Measurements from ENCODE around the gene ANKRD13A.
"Not testable (repeated sequence)": the region's sequence is repeated elsewhere in the genome, so short reads cannot be mapped to it uniquely, and the experiment has no call there.

Gene ANKRD13A

DNA sequence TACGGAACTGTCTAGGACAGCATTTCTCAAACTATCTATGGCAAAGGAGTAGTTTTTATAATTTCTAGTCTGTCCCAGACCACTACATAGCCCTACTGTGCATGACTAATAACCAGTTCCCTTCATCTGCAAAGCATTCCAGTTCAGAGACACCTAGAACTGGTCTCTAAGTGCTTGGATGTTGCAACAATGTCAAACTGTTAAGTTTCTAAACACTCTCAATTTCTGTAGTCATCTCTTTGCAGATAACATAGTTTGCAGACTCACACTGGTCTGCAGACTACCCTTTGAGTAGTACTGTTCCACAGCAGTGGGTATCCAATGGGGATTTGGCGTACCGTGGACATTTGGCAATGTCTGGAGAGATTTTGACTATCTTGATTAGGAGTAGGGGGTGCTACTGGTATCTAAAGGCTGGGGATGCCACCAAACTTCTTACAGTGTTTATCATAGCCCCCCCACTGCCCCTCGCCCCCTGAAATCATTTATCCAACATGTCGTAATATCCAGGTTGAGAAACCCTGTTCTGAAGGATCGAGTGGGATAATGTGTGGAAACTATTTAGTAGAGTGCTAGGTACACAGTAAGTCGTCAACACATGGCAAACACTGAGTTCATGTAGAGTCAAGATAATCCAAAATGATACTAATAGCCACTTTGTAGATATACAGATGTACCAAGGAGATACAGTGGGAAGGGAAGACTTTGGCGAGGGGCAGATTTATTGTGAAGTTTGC is 47.4 kb downstream of the ANKRD13A start:
- Histone ChIP-seq H3K9me3 (ENCODE audit: control insufficient read depth, insufficient read depth, low read length) (no peaks in the 10 kb centered on the region), H3K27me3 (ENCODE audit: control insufficient read depth, insufficient read depth, low read length) (no peaks in the 10 kb centered on the region), H3K4me3 (ENCODE audit: low read length) (no peak overlapping the region), H3K27ac (ENCODE audit: low read length) (no peak overlapping the region), H3K4me1 (ENCODE audit: control insufficient read depth, insufficient read depth, low read length) (no peaks in the 10 kb centered on the region), H3K36me3 (ENCODE audit: control insufficient read depth, insufficient read depth, low read length) (peaks cover 2% of the 10 kb centered on the region; the same call in 1 of the 2 replicates)
- DNase-seq (ENCODE audit: low read depth, low spot score): no peak
- WGBS (ENCODE audit: insufficient coverage, insufficient read length): no CpG with 5 or more reads among the region's 8 CpGs

GRCh38 chr12:110047297-110047940 is 48.2 kb downstream of the ANKRD13A start:
- H3K4me3 ChIP-seq (ENCODE audit: low read length): peak overlapping the region; percentile 75; the same call in 1 of the 2 replicates
- no peak for DNase-seq (ENCODE audit: low read depth, low spot score)
- WGBS (ENCODE audit: insufficient coverage, insufficient read length): no CpG with 5 or more reads among the region's 14 CpGs
- H3K27me3 ChIP-seq (ENCODE audit: control insufficient read depth, insufficient read depth, low read length): no peaks in the 10 kb centered on the region
- no peak overlapping the region for H3K27ac ChIP-seq (ENCODE audit: low read length)
- H3K9me3 ChIP-seq (ENCODE audit: control insufficient read depth, insufficient read depth, low read length): no peaks in the 10 kb centered on the region
- no peaks in the 10 kb centered on the region for H3K36me3 ChIP-seq (ENCODE audit: control insufficient read depth, insufficient read depth, low read length)
- H3K4me1 ChIP-seq (ENCODE audit: control insufficient read depth, insufficient read depth, low read length): no peaks in the 10 kb centered on the region

DNA sequence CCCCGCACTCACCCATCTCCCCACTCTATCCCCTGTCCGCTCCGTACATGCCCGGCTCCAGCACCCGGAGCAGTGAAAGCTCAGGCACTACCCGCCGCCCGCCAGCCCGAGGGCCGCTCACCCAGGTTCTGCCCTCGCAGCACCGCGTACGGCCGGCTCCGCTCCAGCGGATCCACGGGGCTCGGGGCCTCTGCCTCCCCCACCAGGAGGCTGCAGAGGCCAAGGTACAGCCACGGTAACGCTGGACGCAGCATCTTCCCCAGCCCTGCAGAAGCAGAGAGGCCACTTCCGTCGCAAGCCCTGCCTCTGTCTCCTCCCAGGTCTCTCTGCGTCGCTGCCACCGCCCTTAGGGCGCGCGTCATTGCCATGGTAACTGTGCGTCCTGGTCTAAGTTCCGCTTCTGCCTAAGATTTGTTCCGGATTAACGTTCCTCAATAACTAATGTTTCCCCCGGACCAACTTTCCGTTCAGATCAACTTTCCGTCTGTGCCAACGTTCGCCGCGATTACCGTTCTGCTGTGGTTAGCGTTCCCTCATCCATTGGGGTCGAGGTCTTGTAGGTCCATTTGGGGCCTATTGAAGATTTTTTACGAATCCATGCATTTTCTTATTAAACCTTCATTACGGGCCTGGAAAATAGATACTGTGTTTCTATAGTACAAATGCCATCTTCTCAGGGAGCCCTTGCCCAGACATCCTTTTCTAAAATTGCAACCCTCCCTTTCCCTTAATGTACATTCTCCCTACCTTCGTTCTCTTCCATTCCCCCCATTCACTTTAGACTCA is 49.2 kb downstream of the ANKRD13A start, which contains the start of gene C12orf76:
TSS of gene C12orf76 (minus strand) at position 281 of the 786 bp plus-strand sequence. CDS start at position 254, 27 bp downstream.
- Histone ChIP-seq H3K27me3 (ENCODE audit: control insufficient read depth, insufficient read depth, low read length) (no peaks in the 10 kb centered on the region), H3K27ac (ENCODE audit: low read length) (no peak within 1 kb of the TSS), H3K4me1 (ENCODE audit: control insufficient read depth, insufficient read depth, low read length) (no peaks in the 10 kb centered on the region), H3K4me3 (ENCODE audit: low read length) (peak within 1 kb of the TSS; percentile 75), H3K36me3 (ENCODE audit: control insufficient read depth, insufficient read depth, low read length) (no peaks in the 10 kb centered on the region), H3K9me3 (ENCODE audit: control insufficient read depth, insufficient read depth, low read length) (no peaks in the 10 kb centered on the region)
- DNase-seq (ENCODE audit: low read depth, low spot score): peak; percentile 91
- 100% methylated on average over 1 of the region's 47 CpGs for WGBS (ENCODE audit: insufficient coverage, insufficient read length)

DNA sequence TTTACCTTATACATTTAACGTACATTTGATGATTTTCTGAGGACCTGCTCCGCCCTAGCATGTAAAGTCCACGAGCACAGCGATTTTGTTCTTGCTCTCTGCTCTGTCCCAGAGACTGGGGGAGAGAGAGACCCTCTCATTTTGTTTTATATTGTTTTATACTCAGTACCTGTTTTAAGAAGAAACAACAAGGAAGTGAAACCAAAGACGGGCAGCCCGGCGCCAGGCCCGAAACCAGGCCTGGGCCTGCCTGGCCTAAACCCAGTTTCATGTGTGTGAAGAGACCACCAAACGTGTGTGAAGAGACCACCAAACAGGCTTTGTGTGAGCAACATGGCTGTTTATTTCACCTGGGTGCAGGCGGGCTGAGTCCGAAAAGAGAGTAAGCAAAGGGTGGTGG is 49.8 kb downstream of the ANKRD13A start:
- not testable (repeated sequence) for H3K4me3 ChIP-seq (ENCODE audit: low read length); DNase-seq (ENCODE audit: low read depth, low spot score); H3K27me3 ChIP-seq (ENCODE audit: control insufficient read depth, insufficient read depth, low read length); H3K36me3 ChIP-seq (ENCODE audit: control insufficient read depth, insufficient read depth, low read length); H3K4me1 ChIP-seq (ENCODE audit: control insufficient read depth, insufficient read depth, low read length); H3K9me3 ChIP-seq (ENCODE audit: control insufficient read depth, insufficient read depth, low read length); H3K27ac ChIP-seq (ENCODE audit: low read length)
- 100% methylated on average over 1 of the region's 11 CpGs for WGBS (ENCODE audit: insufficient coverage, insufficient read length)

DNA sequence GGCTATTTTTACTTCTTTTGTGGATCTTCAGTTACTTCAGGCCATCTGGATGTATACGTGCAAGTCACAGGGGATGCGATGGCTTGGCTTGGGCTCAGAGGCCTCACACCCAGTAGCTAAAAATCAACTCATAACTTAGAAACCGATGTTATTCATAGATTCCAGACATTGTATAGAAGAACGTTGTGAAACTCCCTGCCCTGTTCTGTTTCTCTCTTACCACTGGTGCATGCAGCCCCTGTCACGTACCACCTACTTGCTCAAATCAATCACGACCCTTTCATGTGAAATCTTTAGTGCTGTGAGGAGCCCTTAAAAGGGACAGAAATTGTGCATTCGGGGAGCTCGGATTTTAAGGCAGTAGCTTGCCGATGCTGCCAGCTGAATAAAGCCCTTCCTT is 50.4 kb downstream of the ANKRD13A start:
- H3K36me3 ChIP-seq (ENCODE audit: control insufficient read depth, insufficient read depth, low read length); H3K27ac ChIP-seq (ENCODE audit: low read length); H3K4me3 ChIP-seq (ENCODE audit: low read length); H3K4me1 ChIP-seq (ENCODE audit: control insufficient read depth, insufficient read depth, low read length); DNase-seq (ENCODE audit: low read depth, low spot score); H3K9me3 ChIP-seq (ENCODE audit: control insufficient read depth, insufficient read depth, low read length); H3K27me3 ChIP-seq (ENCODE audit: control insufficient read depth, insufficient read depth, low read length): not testable (repeated sequence)
- WGBS (ENCODE audit: insufficient coverage, insufficient read length): no CpG with 5 or more reads among the region's 9 CpGs

DNA sequence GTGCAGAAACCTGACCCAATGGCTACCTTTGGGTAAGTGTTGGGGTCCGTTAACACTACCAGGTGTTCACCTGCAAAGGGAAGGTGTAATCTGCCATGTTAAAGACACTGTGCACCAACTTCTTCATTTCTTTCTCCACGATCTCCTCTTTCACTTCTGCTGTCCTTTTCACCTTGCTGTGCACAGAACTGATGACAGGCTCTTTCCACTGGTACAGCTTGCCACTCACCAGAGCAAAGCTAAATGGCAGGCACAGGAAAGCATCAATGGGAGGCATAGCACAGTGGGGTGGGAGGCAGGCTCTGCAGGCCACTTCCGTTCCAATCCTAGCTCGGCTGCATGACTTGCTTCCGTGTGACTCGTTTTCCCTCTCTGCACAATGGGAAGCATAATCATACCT is 51.7 kb downstream of the ANKRD13A start:
- Histone ChIP-seq H3K4me1 (ENCODE audit: control insufficient read depth, insufficient read depth, low read length) (no peaks in the 10 kb centered on the region), H3K27me3 (ENCODE audit: control insufficient read depth, insufficient read depth, low read length) (no peaks in the 10 kb centered on the region), H3K36me3 (ENCODE audit: control insufficient read depth, insufficient read depth, low read length) (no peaks in the 10 kb centered on the region), H3K9me3 (ENCODE audit: control insufficient read depth, insufficient read depth, low read length) (no peaks in the 10 kb centered on the region), H3K27ac (ENCODE audit: low read length) (no peak overlapping the region), H3K4me3 (ENCODE audit: low read length) (no peak overlapping the region)
- WGBS (ENCODE audit: insufficient coverage, insufficient read length): no CpG with 5 or more reads among the region's 6 CpGs
- no peak for DNase-seq (ENCODE audit: low read depth, low spot score)

DNA sequence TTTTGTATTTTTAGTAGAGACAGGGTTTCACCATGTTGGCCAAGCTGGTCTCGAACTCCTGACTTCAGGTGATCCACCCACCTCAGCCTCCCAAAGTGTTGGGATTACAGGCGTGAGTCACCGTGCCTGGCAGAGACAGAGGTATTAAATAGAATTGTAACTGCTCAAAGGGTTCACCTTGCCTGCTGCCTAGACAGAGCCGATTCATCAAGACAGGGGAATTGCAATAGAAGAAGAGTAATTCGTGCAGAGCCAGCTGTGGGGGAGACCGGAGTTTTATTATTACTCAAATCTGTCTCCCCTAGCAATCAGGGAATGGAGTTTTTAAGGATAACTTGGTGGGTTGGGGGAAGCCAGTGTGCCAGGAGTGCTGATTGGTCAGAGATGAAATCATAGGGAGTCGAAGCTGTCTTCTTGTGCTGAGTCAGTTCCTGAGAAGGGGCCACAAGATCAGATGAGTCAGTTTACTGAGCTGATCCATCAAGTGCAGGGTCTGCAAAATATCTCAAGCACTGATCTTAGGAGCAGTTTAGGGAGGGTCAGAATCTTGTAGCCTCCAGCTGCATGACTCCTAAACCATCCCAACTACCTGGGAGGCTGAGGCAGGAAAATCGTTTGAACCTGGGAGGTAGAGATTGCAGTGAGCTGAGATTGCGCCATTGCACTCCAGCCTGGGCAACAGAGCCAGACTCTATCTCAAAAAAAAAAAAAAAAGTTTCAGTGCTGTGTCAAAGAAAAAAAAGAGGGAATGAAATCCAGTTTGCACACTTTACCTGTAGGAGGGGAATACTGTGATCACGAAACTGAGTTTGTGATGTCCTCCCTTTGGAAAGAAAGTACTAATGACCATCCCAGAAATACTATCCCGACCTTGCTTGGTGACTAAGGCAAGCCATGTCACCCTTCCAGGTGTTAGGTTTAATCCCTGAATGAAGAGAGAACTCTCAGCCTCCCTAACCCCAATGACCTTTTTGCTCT is 56.4 kb downstream of the ANKRD13A start:
- not testable (repeated sequence) for H3K36me3 ChIP-seq (ENCODE audit: control insufficient read depth, insufficient read depth, low read length); H3K27me3 ChIP-seq (ENCODE audit: control insufficient read depth, insufficient read depth, low read length); H3K4me3 ChIP-seq (ENCODE audit: low read length); DNase-seq (ENCODE audit: low read depth, low spot score); H3K27ac ChIP-seq (ENCODE audit: low read length); H3K9me3 ChIP-seq (ENCODE audit: control insufficient read depth, insufficient read depth, low read length); H3K4me1 ChIP-seq (ENCODE audit: control insufficient read depth, insufficient read depth, low read length)
- WGBS (ENCODE audit: insufficient coverage, insufficient read length): no CpG with 5 or more reads among the region's 11 CpGs

- H3K36me3 ChIP-seq (ENCODE audit: control insufficient read depth, insufficient read depth, low read length); H3K4me1 ChIP-seq (ENCODE audit: control insufficient read depth, insufficient read depth, low read length); H3K27ac ChIP-seq (ENCODE audit: low read length); H3K27me3 ChIP-seq (ENCODE audit: control insufficient read depth, insufficient read depth, low read length); H3K4me3 ChIP-seq (ENCODE audit: low read length); DNase-seq (ENCODE audit: low read depth, low spot score); H3K9me3 ChIP-seq (ENCODE audit: control insufficient read depth, insufficient read depth, low read length): not testable (repeated sequence)
- WGBS (ENCODE audit: insufficient coverage, insufficient read length): no CpG with 5 or more reads among the region's 3 CpGs
Measured at GRCh38 chr12:110056643-110057042, 57.4 kb downstream of the ANKRD13A start.

DNA sequence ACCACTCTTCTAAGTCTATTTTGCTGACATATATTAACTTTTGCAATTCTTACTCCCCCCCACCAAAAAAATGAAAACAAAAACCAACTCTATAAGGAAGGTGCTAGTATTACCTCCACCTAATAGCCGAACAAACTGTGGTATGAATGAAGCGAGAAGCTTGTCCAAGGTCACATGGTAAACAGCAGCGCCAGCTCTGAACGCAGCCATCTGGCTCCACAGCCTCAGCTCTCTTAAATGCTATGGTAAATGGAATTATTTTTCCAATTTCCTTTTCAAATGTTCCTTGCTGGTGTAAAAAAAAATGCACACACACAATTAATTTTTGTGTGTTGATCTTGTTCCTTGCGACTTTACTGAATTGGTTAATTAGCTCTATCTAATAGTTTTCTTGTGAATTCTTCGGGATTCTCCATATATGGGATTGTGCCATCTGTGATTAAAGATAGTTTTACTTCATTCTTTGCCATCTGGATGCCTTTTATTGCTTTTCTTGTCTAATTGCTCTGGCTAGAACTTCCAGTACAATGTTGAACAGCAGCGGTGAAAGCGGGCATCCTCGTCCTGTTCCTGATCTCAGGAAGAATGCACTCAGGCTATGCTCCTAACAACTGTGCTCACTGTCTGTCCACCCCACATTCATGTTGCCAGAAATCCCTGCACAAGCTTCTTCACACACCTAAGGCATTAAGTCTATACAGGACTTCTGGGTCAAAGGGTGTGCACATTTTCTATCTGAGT is 59.8 kb downstream of the ANKRD13A start:
- no peak for DNase-seq (ENCODE audit: low read depth, low spot score)
- no peak overlapping the region for H3K4me3 ChIP-seq (ENCODE audit: low read length)
- H3K36me3 ChIP-seq (ENCODE audit: control insufficient read depth, insufficient read depth, low read length): no peaks in the 10 kb centered on the region
- H3K27ac ChIP-seq (ENCODE audit: low read length): no peak overlapping the region
- H3K4me1 ChIP-seq (ENCODE audit: control insufficient read depth, insufficient read depth, low read length): peaks cover 2% of the 10 kb centered on the region; the same call in 1 of the 2 replicates
- no peaks in the 10 kb centered on the region for H3K9me3 ChIP-seq (ENCODE audit: control insufficient read depth, insufficient read depth, low read length)
- H3K27me3 ChIP-seq (ENCODE audit: control insufficient read depth, insufficient read depth, low read length): no peaks in the 10 kb centered on the region
- WGBS (ENCODE audit: insufficient coverage, insufficient read length): no CpG with 5 or more reads among the region's 9 CpGs
